NCI-H226 (cell line): ENCODE data around the gene DMWD.
"Not testable (repeated sequence)": the region's sequence is repeated elsewhere in the genome, so short reads cannot be mapped to it uniquely, and the experiment has no call there.

Source experiments
- DNase-seq: peaks from one replicate; pipeline ENCODE4 v3.0.0-alpha.2; 2015

DMWD gene

GRCh38 chr19:45768984-45769782 is 23.5 kb downstream of the DMWD start, which contains the start of gene SIX5:
Gene SIX5 (minus strand): TSS chr19:45769252. CDS start chr19:45768844, 408 bp downstream.
- DNase-seq, result peak; percentile 91

GRCh38 chr19:45768655-45768983 is 24.0 kb downstream of the DMWD start:
- DNase-seq, result peak; percentile 51

GRCh38 chr19:45767881-45768654 is 24.6 kb downstream of the DMWD start:
- peak; percentile 63 for DNase-seq

- DNase-seq, result peak; percentile 78
Measured at GRCh38 chr19:45767410-45767880, 25.2 kb downstream of the DMWD start.

- DNase-seq, result no peak
Measured at GRCh38 chr19:45766869-45767346, 25.7 kb downstream of the DMWD start.

- no peak for DNase-seq
Measured at GRCh38 chr19:45766296-45766868, 26.3 kb downstream of the DMWD start.

- no peak for DNase-seq
Measured at GRCh38 chr19:45765702-45766295, 26.8 kb downstream of the DMWD start.

GRCh38 chr19:45764945-45765701 is 27.5 kb downstream of the DMWD start:
- no peak for DNase-seq

GRCh38 chr19:45764475-45764874 is 28.2 kb downstream of the DMWD start:
- no peak for DNase-seq

- DNase-seq, result no peak
Measured at GRCh38 chr19:45763691-45764294, 28.9 kb downstream of the DMWD start.

- no peak for DNase-seq
Measured at GRCh38 chr19:45762870-45763631, 29.6 kb downstream of the DMWD start.

GRCh38 chr19:45761714-45762113 is 30.9 kb downstream of the DMWD start:
- DNase-seq, result no peak

GRCh38 chr19:45758921-45759320 is 33.7 kb downstream of the DMWD start:
- no peak for DNase-seq

- DNase-seq, result no peak
Measured at GRCh38 chr19:45757695-45758094, 35.0 kb downstream of the DMWD start.

GRCh38 chr19:45754323-45754722 is 38.3 kb downstream of the DMWD start:
- no peak for DNase-seq

GRCh38 chr19:45753548-45753947 is 39.1 kb downstream of the DMWD start:
- DNase-seq, result no peak

GRCh38 chr19:45752639-45753038 is 40.0 kb downstream of the DMWD start:
- DNase-seq, result no peak

- DNase-seq, result not testable (repeated sequence)
Measured at GRCh38 chr19:45751483-45751882, 41.2 kb downstream of the DMWD start.

- DNase-seq, result no peak
Measured at GRCh38 chr19:45747513-45747912, 45.1 kb downstream of the DMWD start.

- DNase-seq, result no peak
Measured at GRCh38 chr19:45746866-45747265, 45.8 kb downstream of the DMWD start.

GRCh38 chr19:45745606-45746005 is 47.0 kb downstream of the DMWD start:
- no peak for DNase-seq
